ENCODE results near the gene MYO18A.

The MYO18A gene

DNA sequence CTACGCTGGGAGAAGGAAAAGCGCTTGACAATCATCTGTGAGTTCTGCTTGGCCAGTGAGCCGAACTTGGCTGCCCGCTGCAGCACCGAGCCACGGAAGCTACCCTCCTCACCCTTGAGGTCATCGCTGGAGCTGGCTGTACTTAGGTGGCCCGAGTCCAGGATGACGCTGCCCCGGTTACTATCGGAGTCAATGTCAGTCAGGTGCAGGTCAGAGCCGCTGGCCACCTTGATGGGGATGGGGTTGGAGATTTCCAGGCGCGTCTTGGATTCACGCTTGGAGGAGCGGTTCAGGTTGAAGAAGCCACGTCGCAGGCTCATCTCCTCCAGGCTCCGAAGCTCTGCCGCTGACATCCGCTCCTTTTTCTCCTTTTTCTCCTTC is 13.7 kb downstream of the MYO18A start:
- FAIRE-seq = no peak

DNA sequence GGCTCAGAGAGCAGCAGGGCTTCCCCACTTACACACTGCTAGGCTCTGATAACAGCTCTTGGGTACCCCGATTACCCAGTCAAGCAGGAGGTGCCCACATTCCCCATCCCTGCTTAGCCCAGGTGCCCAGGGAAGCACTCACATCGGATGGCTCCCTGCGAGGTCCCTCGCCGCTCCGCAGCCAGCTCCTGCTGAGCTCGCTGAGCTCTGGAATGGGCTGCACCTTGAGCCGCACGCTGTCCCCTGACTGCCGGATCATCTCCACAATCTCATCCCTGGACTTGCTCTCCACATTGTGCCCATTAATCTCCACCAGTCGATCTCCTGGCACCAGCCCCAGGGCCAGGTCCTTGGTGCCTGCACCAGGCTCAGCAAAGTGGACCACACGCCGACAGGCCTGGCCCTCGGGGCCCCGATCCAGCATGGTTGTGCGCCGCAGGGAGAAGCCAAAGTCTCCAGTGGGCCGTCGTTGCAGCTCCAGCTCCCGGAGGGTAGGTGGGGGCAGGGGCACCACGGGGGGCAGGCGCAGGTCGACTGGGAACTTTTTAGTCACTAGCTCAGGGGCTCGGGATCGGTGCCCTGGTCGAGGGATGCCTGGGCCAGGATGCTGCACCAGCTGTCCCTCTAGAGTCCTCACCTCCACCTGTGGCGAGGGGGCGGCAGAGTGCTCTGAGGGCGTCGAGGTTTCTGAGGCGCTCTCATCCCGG is 14.2 kb downstream of the MYO18A start:
- FAIRE-seq = no peak

DNA sequence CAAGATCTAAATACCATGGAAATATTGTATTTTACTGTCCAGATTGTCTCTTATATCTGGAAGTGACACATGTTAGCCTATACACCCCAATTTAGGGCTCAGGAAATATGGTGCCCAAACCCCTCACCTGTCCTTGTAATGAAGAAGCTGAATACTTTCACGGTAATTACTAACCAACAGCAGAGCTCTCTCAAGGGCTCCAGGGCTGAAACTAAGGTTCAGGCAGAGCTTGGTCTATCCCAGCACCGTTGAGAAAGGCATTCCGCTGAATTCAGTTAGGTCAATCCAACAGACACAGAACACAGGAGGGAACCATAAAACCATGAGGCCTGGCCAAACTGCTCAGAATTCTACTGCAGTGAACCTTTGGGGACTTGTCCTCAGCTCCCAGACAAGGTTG is 14.9 kb downstream of the MYO18A start:
- no peak for FAIRE-seq

DNA sequence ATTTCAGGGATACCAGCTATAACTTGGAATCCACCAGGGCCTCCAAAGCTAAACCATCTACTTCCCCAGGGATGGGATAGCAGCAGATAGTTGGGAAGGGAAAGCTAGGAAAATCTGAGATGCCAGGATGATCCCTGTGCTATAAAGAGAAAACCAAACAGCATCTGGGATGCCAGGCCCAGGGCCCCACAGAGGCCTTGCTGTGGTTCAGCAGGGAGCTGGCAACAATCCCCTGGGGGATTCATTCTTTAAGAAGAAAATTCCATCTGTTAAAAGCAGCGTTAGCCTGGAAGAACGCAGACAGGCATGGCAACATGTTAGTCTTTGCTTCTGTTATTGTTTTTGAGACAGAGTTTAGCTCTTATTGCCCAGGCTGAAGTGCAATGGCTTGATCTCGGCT is 16.6 kb downstream of the MYO18A start:
- no peak for FAIRE-seq

DNA sequence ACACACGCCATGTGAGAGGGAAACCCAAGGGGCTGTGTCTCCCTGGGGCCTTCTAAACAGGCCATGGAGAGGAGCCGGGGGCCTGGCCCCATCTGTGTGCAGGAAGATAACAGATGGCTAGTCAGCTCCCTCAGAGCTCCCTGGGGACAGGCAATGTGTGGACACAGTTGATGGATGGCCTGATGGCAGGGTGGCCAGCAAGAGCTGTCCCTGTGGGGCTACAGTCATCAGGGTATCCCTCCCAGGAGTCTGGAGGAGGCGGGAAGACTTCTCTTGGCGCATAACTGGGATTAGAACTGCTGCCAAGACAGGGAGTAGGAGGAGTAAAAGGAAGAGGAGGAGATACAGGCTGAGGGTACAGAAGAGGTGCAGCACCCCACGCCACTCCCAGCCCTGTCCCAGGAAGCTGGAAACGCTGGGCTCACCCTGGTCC is 17.3 kb downstream of the MYO18A start:
- FAIRE-seq = no peak

DNA sequence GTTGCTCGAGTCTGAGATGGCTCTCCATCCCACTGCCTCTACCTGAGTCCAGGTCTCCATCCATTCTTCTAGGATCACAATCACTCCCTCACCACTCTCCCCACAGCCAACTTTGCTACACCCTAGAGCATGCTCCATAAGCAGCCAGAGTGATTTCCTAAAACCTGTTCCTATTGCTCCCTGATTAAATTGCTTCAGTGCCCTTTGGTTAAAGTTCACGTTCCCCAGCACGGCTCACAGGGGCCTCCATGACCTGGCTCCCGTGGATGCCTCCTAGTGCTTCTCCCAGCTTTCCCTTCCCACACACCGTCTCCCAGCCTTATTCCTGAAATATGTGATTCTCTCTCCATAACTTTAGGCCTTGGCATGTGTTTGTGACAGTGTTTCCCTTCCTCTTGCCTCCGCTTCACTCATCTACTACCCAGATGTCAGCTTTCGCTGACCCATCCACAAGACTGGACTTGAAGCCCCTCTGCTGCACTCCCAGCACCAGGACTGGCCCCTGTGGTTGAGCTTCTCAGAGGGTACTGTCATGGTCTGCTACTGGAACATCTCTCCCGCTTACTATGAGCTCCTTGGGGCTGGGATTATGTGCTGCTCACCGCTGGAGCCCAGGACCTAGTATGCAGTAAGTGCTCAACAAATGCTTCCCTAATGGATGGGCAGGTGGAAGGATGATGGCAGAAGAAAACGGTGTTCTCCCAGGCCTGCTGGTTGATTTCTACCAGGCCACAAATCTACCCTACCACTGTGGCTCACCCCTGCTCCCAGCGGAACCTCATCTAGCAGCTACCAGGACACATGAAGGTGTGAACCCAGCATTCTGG is 17.9 kb downstream of the MYO18A start:
- FAIRE-seq = no peak

DNA sequence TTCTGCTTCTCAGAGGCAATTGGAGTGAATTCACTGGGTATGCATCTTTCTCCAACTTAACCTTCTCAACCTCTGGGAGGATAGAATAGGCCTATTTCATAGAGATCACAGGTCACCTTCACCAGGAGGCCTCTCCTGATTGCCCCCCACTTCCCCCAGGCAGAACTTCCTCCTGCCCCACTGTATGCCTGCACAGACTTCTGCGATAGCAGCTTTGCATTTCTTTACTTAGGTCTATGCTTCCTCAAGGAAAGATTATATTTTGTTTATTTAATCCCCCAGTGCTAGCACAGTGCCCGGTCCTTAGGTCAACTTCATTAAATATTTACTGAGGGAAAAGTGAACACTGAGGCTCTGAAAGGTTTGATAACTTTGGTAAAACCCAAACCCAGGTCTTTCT is 19.9 kb downstream of the MYO18A start:
- FAIRE-seq = no peak

DNA sequence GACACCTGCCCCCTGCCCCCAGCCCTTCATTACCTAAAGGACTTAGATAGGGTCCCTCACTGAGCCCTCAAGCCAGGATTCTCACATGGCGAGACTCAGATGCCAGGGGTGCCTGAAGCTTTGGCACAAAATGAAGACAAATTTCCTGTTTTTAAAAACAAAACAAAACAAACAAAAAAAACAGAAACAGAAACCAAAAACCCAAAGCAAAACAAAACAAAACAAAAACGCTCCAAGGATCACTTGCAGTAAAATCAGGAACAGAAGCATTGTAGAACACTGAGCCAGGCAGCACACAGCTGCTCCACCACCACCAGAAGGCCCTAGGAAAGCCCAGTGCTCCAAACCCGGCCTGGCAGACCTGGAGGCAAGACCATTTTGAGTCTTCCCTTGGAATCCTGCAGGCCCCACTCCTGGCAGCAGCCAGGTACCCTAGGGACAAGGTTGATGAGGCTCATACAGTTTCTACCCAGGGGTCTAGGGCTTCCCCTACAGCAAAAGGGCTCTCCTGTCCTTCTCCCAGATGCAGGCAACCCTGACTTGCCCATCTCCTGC is 20.8 kb downstream of the MYO18A start:
- no peak for FAIRE-seq

DNA sequence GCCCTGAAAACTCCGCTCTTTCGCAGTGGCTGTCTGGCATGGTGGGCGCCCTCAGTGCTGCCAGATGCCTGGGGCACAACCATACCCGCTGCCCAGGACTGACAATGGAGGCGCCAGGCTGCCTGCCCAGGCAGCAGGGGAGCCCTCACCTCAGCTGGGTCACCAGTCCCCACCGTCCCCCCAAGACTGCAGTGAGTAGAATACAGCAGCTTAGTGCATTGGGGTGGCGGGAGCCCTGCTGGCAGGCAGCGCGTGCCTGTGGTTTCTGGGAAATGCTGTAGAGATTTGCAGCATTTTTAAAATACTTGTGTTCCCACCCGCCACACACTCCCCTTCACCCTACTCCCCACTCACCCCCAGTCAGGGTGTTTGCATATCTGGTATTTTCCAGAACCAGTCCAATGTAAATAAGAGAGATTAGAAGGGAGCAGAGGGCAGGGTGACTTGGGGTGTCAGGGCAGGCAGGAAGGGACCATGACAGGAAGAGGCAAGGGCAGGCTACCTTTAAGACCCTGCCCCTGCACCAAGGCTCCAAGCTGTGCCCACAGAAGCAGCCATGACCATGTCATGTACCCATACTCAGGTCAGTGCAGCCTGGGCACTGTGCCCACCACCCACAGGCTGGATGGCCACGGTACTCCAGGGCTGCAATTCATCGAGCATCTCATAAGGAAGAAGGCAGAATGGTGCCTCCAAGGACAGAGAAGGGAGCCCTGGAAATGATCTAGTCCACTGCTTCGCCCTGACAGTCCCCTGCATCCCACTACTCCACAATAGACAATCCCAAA is 21.5 kb downstream of the MYO18A start:
- FAIRE-seq = no peak

DNA sequence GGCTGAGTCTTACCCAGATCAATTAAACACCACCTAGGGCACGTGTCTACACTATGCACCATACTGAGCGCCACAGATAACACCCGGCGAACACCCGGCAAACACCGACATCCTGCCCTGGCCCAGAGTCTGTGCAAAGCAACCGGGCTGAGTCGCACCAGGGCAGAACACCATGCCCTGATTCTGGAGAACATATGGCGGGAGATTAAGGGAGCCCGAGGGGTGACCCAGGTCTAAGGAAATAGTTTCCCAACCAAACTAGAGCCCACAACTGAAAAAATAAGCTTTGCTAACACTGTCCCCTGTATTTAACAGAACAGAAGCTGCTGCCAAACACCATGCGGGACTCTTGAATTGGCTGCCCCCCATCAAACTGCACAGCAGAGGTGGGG is 22.1 kb downstream of the MYO18A start:
- FAIRE-seq = no peak

DNA sequence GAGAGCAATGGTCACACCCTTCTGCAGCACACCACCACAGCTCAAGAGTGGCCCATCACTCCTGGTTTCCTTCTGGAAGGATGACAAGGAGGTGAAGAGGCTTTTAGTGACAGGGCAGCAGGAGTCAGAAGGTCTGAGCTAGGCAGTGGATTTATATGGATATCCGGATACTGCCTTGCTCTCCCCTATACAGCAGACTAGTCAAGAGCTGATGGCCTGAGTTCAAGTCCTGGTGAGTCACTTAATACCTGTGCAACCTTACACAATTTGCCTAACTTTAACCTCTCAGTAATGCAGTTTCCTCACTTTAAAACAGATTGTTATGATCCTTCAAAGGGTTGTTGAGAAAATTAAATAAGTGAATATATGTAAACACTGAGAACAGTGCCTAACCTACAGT is 22.9 kb downstream of the MYO18A start:
- no peak for FAIRE-seq

DNA sequence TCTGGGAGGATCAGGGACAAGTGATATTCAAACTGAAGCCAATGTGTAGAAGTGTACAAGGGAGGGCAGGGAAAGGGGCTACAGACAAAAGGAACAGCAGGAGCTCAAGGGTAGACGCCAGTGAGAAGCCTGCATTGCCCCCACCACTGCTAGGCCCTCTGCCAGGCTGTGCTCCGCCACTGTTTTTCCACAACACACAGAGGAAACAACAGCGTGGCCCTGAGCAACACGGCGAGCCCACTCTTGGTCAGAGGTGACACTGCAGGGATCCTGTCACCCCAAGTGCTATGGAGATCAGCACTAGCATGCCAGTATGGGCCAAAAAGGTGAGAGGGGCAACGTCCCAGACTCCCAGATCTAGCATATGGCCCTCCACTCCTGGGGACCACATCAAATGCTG is 23.4 kb downstream of the MYO18A start:
- FAIRE-seq = no peak

DNA sequence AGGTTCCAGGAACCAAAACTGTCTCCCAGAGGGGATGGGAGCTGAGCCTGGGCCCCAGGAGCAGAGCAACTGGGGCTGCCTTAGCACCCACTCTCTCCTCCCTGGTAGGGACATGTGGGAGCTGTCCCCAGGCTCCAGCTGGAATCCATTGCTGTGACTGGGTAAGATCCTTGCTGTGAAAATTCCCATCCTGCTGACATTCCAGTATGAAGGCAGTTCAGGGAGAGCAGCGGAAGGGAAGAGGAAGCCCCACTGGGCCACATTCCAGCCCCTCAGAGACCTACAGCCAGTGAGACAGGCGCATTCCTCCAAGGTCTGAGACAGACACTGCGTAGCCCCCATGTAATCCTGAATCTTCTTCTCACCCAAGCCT is 24.2 kb downstream of the MYO18A start:
- no peak for FAIRE-seq

DNA sequence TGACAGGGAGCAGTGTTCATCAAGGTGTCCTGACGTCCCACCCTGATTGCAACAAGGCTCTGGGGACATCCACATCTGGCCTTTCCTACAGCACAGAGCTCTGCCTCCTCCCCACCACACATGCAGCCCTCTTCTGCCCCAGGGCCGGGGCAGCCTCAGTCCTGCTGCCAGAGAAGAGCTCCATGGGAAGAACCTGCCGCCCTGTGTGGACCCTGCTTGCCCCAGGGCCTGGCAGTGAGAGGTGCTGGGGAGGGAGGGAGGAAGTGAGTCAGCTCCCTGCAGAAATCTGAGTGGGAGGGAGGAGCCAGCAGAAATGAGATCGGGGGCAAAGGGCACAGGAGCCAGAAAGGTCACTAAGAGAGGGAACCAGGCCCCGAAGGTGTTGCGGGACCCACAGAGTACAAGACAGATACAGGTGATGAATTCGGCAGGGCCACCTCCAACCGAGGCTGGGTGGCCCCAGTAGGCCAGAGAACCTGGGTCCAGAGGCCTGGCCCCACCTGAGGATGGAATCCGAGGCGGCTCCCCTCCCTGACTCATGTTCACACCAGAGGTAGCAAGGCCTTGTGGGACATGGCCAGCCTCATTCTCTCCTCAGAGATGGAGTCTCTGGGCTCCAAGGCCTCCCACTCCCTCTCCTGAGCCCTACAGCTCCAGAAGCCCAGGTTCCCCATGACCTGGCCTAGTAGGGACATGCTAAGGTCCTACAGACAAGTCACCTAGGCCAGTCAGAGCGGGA is 24.8 kb downstream of the MYO18A start:
- FAIRE-seq = no peak

DNA sequence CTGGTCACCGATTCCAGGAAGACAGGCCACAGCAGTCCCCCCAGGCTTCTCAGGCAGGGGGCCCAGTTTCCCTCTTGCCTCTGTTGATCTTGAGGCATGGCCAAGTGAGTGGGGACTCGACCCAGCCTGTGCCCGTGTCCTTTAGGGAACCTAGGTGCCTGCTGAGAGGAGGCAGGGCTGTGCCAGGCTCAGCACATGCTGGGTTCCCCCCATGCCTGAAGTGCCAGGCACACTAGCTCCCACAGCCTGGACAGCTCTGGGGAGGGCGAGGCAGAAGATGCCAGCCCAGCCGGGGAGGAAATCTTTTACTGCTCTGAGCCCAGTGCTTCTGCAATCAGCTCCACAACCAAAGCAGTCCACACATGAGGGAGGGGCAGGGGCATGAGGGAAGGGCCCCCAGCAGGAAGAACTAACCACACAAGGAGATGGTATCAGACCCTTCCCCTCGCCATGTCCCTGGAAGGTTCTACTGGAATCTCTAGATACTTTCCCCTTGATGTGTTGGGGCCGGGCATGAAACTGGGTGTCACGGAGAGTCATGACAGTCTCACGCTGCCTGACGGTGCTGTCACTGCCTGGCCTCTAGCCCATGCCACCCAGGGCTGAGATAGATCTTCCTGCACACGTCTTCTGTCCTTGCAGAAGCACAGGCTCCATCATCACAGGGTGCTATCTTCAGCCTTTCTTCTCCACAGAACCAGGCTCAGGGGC is 25.5 kb downstream of the MYO18A start:
- no peak for FAIRE-seq

DNA sequence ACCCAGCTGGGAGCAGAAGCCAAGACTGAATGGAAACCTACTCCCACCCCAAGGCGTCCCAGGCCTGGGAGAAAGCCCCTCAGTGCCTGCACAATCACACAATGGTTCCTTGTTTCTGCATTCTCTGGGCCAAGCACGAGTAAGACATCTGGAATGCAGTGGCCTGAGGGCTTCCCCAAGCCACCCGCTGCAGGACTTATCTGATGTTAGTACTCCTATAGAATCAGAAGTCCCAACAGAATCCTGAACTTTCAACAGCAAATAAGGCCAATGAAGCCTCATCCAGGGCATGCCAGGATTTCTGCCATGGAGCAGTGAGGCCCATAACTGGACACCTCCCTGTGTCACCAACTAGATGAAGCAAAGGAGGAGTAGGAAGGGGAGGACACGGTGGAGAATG is 28.6 kb downstream of the MYO18A start:
- FAIRE-seq = no peak

DNA sequence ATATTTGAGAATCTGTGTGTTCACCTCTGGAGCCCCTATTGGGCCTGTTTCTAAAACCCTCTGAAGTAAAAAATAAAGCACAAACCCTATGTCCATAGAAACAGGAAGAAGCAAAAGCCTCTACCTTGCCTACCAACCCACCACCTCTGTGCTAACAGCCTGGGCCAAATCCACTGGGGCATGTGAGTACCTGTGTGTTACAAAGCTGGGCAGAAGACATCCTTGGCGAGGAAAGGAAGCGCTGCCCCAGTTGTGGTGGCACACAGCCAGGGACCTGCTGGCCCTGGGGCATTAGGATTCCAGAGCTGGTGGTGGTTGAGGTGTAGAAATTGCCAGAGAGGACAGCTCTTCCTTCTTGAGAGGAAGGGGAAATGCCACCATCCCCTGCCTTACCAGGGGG is 30.0 kb downstream of the MYO18A start:
- no peak for FAIRE-seq

DNA sequence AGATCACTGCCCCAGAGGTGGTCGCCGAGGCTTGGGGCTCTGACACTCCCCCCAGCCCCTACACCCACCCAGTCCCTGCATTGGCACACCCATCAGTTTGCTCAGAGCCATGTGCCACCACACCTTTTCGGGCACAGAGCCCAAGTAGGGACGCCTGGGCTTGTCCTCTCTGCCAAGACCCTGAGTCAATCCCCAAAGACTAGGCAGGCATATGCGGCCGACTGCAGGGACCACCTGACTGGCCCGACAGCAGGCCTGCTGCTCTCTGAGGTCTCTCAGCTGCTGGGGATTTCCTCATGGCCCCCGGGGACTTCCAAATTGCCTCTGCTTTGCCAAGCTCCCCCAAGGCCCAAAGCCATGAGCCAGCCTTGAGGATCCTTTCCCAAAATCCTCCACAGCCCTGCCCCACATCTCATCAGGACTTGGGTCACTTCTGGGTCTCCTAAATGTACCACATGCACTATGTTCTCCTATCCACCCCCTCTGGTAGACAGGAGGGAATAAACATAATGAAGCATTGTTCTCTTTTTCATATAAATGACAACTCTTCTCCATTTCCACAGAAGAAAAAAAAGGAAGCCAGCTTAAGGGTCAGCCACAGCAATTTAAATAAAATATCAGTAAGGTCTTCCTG is 30.6 kb downstream of the MYO18A start:
- FAIRE-seq = no peak

DNA sequence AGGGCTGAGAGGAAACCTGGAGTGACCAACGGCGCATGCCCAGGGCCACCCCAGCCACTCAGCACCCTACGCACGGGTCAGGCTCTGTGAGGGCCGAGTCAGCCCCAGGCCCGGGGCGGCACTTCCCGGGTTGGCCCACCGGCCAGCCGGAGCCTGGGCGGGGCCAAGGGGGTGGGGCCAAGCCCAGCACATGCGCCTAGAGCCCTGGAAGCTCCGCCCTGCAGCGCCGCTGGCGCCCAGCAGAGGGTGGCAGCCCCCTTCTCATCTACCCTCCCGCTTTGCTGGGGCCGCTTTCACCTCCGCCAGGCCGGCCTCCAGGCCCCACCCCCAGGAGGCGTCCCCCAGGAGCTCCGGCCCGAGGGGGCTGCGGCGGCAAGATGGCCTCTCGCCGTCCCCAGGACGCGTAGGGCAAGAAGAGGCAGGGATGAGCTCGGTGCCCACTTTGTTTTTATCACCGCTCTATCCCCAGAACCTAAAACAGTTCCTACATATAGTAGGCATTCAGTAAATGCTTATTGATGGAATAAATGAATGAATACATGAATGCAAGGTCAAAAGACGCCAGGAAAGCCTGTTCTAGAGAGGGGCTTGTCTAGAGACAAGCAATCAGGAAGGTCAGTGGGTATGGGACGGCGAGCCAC is 31.3 kb downstream of the MYO18A start:
- FAIRE-seq = peak; percentile 87

DNA sequence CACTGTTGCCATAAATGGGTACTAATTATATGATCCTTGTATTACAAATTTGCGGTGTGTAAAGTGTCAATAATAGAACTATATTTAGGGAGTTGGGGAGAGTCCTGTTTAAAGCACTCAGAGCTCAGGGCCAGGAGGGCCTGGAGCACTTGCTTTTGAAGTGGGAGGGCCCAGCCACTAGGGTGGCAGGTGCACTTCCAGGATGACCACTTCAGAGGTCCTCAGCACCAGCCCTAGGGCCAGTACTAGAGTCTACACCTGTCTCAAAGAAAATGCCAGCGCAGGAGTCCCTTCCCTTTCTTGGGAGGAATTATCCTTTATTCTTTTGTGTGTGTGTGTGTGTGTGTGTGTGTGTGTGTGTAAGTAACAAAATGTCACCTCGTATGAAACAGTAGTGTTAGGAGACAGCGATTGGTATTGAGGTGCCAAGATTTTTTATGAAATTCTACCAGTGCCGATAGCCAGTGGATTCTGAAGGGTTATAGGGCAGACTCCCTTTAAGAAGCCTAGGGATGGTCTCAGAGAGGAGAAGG is 31.9 kb downstream of the MYO18A start:
- FAIRE-seq = no peak

DNA sequence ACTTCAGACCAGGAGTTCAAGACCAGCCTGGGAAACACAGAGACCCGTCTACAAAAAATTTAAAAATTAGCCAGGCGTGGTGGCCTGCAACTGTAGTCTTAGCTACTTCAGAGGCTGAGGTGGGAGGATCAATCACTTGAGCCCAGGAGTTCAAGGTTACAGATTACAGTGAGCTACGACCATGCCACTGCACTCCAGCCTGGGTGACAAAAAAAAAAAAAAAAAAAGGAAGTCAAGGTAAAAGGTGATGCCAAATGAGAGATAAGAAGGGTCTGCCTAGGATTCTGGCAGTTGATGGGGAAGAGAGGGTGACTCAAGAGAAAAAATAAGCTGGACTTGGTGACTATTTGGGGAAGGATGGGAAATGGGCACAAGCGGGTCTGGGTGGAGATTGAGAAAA is 32.5 kb downstream of the MYO18A start:
- no peak for FAIRE-seq
